ENCODE results near the gene SLC7A14.
A peak's percentile ranks its signal among the peaks of the same experiment; 100 is the strongest.

GRCh38 chr3:170531657-170532335, 54.1 kb downstream of the SLC7A14 start:
- TF ChIP-seq CTCF (IDR thresholded peaks at IDR 0.05), result no peak
- no peak for TF ChIP-seq POLR2A (IDR thresholded peaks at IDR 0.05)
- TF ChIP-seq POLR2AphosphoS5 (IDR thresholded peaks at IDR 0.05), result peak in 1 of 3 donors; percentile 33
